ENCODE results near the gene PMPCA.

GRCh38 chr9:136421791-136422190, 11.3 kb downstream of the PMPCA start:
- no peak for TF ChIP-seq EZH2 (IDR thresholded peaks at IDR 0.05; ENCODE audit: low read depth, low read length, severe bottlenecking)
- no peak for TF ChIP-seq CTCF (IDR thresholded peaks at IDR 0.05; ENCODE audit: control extremely low read depth in 1 of 3, insufficient read depth in 1 of 3, low read depth in 1 of 3, low read length in 3 of 3)
- no peak for TF ChIP-seq POLR2A (IDR thresholded peaks at IDR 0.05; ENCODE audit: control extremely low read depth in 1 of 2, low read depth in 2 of 2, low read length in 2 of 2)
- no peak for TF ChIP-seq SP1 (IDR thresholded peaks at IDR 0.05; ENCODE audit: low read depth, low read length)
- no peak for TF ChIP-seq POLR2AphosphoS5 (IDR thresholded peaks at IDR 0.05; ENCODE audit: low read depth, low read length)
- no peak for TF ChIP-seq CHD2 (IDR thresholded peaks at IDR 0.05; ENCODE audit: low read length)
- TF ChIP-seq KDM5A (IDR thresholded peaks at IDR 0.05; ENCODE audit: low read length) = no peak
- TF ChIP-seq TAF1 (IDR thresholded peaks at IDR 0.05; ENCODE audit: low read depth, low read length) = no peak
- TF ChIP-seq EGR1 (IDR thresholded peaks at IDR 0.05; ENCODE audit: borderline replicate concordance, low read depth, low read length) = no peak

All from H1 (cell line).